HCT116 (cell line): ENCODE measurements around the gene HSD17B1. TPM values are rescaled to one million over a fixed set of nuclear protein-coding genes. Genes with fewer than 3 reads are reported as not detected.
A peak's percentile ranks its signal among the peaks of the same experiment; 100 is the strongest.

Source experiments
- ATAC-seq: fragments of 200-7000 bp; cut with Tn5 transposase; 2 replicates; pipeline ENCODE4 v1.9.1; 2020; ENCODE audit warnings: mild to moderate bottlenecking, moderate library complexity
- BruUV-seq: library from RNA; stranded (reverse); fragments of 400-500 nt; replicated peaks from 2 replicates; lab custom pipeline; 2021; lab: Mats Ljungman, UMichigan
- CTCF ChIA-PET: fragments of 300-600 bp; sonication (Branson Sonifier 250); formaldehyde crosslinking; loops from one replicate; lab custom pipeline; 2021; ENCODE audit warnings: antibody characterized with exemption; lab: Charles Lee
- POLR2A ChIA-PET: fragments of 300-600, 350-600 bp; sonication (Branson Sonifier 250); formaldehyde crosslinking; loops from one replicate; lab custom pipeline; 2021; ENCODE audit warnings: antibody characterized with exemption; lab: Charles Lee
- RAD21 ChIA-PET, 2 experiments: fragments of 300-600 bp; sonication (Branson Sonifier 250); formaldehyde crosslinking; loops; one replicate each; lab custom pipeline; 2023; ENCODE audit warnings: low total read pairs in 2 of 2; ENCODE audit not compliant: uncharacterized antibody in 2 of 2, unreplicated experiment in 2 of 2, low non-redundant PET in 1 of 2; lab: Charles Lee
- DNase-seq: peaks from one replicate; pipeline ENCODE4 v3.0.0-alpha.2; 2010; ENCODE audit warnings: low read depth, low spot score
- H2AFZ ChIP-seq: fragments of 200-600 bp; shearing (Covaris generic), sonication (generic); 2 replicates; pipeline ENCODE4 v1.6.1; 2017; ENCODE audit warnings: low read depth, mixed run types, mixed read lengths, antibody characterized with exemption, low read length; ENCODE audit not compliant: poor library complexity, severe bottlenecking
- H3K27ac ChIP-seq: 2 replicates; pipeline ENCODE4 v1.5.1; 2012; ENCODE audit warnings: low read depth, low read length
- H3K27me3 ChIP-seq: fragments of 200-600 bp; sonication (generic); 2 replicates; pipeline ENCODE4 v1.6.1; 2016; ENCODE audit warnings: mixed run types, low read length, mixed read lengths; ENCODE audit not compliant: insufficient read depth
- H3K36me3 ChIP-seq, 2 experiments: fragments of 200-500 bp in 1 of 2; fragments of 200-600 bp in 1 of 2; sonication (Bioruptor generic) in 1 of 2; sonication (generic) in 1 of 2; 2 replicates each; pipeline versions ENCODE4 v1.5.1 to v1.6.1; 2014 to 2016; ENCODE audit warnings: low read length in 2 of 2, inconsistent platforms in 1 of 2, mixed read lengths in 1 of 2, mixed run types in 1 of 2; ENCODE audit not compliant: insufficient read depth in 2 of 2, control insufficient read depth in 1 of 2
- H3K4me1 ChIP-seq, 2 experiments: fragments of 200-600 bp in 1 of 2; sonication (generic) in 1 of 2; 2 replicates each; pipeline versions ENCODE4 v1.5.1 to v1.6.1; 2012 to 2017; ENCODE audit warnings: low read length in 2 of 2, inconsistent platforms in 1 of 2, mild to moderate bottlenecking in 1 of 2, mixed read lengths in 1 of 2, mixed run types in 1 of 2, moderate library complexity in 1 of 2; ENCODE audit not compliant: insufficient read depth in 2 of 2, control insufficient read depth in 1 of 2
- H3K4me2 ChIP-seq: fragments of 200-600 bp; sonication (generic); 2 replicates; pipeline ENCODE4 v1.6.1; 2017; ENCODE audit warnings: mixed run types, low read length, mixed read lengths
- H3K4me3 ChIP-seq, 2 experiments: fragments of 200-600 bp in 1 of 2; sonication (generic) in 1 of 2; replicated peaks in 1 of 2; 2 replicates each; pipeline ENCODE4 v1.5.1; 2011 to 2016; ENCODE audit warnings: low read length in 2 of 2, control low read depth in 1 of 2, low read depth in 1 of 2, mild to moderate bottlenecking in 1 of 2, mixed read lengths in 1 of 2, mixed run types in 1 of 2
- H3K79me2 ChIP-seq: fragments of 200-600 bp; sonication (generic); 2 replicates; pipeline ENCODE4 v1.6.1; 2017; ENCODE audit warnings: mild to moderate bottlenecking, mixed run types, low read length, moderate library complexity, mixed read lengths; ENCODE audit not compliant: insufficient read depth
- H3K9ac ChIP-seq: fragments of 200-600 bp; sonication (generic); 2 replicates; pipeline ENCODE4 v1.6.1; 2016; ENCODE audit warnings: low read length, mixed read lengths
- H3K9me2 ChIP-seq: fragments of 200-600 bp; sonication (generic), shearing (Covaris generic); 2 replicates; pipeline ENCODE4 v1.6.1; 2017; ENCODE audit warnings: mixed run types, mild to moderate bottlenecking, moderate library complexity; ENCODE audit not compliant: insufficient read depth
- H3K9me3 ChIP-seq, 2 experiments: fragments of 200-500 bp in 1 of 2; fragments of 200-600 bp in 1 of 2; sonication (Bioruptor generic) in 1 of 2; sonication (generic) in 1 of 2; 2 replicates each; pipeline ENCODE4 v1.6.1; 2014 to 2017; ENCODE audit warnings: low read length in 2 of 2, mixed read lengths in 2 of 2, inconsistent platforms in 1 of 2, low read depth in 1 of 2, mild to moderate bottlenecking in 1 of 2, mixed run types in 1 of 2, moderate library complexity in 1 of 2; ENCODE audit not compliant: control insufficient read depth in 1 of 2, insufficient read depth in 1 of 2
- H4K20me1 ChIP-seq: fragments of 200-600 bp; sonication (generic), shearing (Covaris generic); 2 replicates; pipeline ENCODE4 v1.6.1; 2017; ENCODE audit warnings: mixed run types, mild to moderate bottlenecking, moderate library complexity; ENCODE audit not compliant: insufficient read depth
- ELF1 ChIP-seq: IDR thresholded peaks from 2 replicates; pipeline ENCODE4 v1.6.1; 2012; ENCODE audit warnings: low read depth, borderline replicate concordance
- EZH2 ChIP-seq: fragments of 200-600 bp; sonication (generic); IDR thresholded peaks from 2 replicates; pipeline ENCODE4 v1.6.1; 2017; ENCODE audit warnings: antibody characterized with exemption, mixed run types
- EZH2phosphoT487 ChIP-seq: fragments of 200-600 bp; IDR thresholded peaks from 2 replicates; pipeline ENCODE4 v1.6.1; 2018; ENCODE audit warnings: antibody characterized with exemption, borderline replicate concordance
- FOSL1 ChIP-seq: IDR thresholded peaks from 2 replicates; pipeline ENCODE4 v1.6.1; 2012; ENCODE audit warnings: low read depth
- JUND ChIP-seq: IDR thresholded peaks from 2 replicates; pipeline ENCODE4 v1.6.1; 2012
- POLR2A ChIP-seq: IDR thresholded peaks from 2 replicates; pipeline ENCODE4 v1.7.0; 2011; ENCODE audit warnings: borderline replicate concordance; ENCODE audit not compliant: insufficient read depth, insufficient read length; ENCODE audit errors: extremely low read depth
- RAD21 ChIP-seq: IDR thresholded peaks from 2 replicates; pipeline ENCODE4 v1.6.1; 2012; ENCODE audit warnings: low read depth, mild to moderate bottlenecking
- SIN3A ChIP-seq: IDR thresholded peaks from 2 replicates; pipeline ENCODE4 v1.6.1; 2012; ENCODE audit warnings: low read depth
- SP1 ChIP-seq: IDR thresholded peaks from 2 replicates; pipeline ENCODE4 v1.6.1; 2012; ENCODE audit warnings: low read depth
- SRF ChIP-seq: IDR thresholded peaks from 2 replicates; pipeline ENCODE4 v1.6.1; 2012; ENCODE audit warnings: low read depth
- ZBTB33 ChIP-seq: IDR thresholded peaks from 2 replicates; pipeline ENCODE4 v1.6.1; 2011; ENCODE audit warnings: mild to moderate bottlenecking, low read length, moderate library complexity; ENCODE audit not compliant: insufficient replicate concordance; ENCODE audit errors: extremely low read depth
- ZFX ChIP-seq: fragments of 450-650 bp; IDR thresholded peaks from 2 replicates; pipeline ENCODE4 v1.6.1; 2017
- intact Hi-C: fragments of 100-400 bp; cut with micrococcal nuclease; formaldehyde crosslinking; loops from 2 replicates; pipeline ENCODE4 v1.10.0; 2022
- total RNA-seq: library from RNA; stranded (reverse); gene quantifications from one replicate; pipeline ENCODE4 v1.2.1, GENCODE V29; 2021; ENCODE audit not compliant: unreplicated experiment
- TF ChIP-seq, protein P1 (sequence below): IDR thresholded peaks from 2 replicates; pipeline ENCODE4 v1.6.1; 2012
- TF ChIP-seq, protein P2 (sequence below), 3 experiments: fragments of 200-600 bp in 1 of 3; sonication (generic) in 1 of 3; IDR thresholded peaks in 2 of 3; conservative IDR thresholded peaks in 1 of 3; 2 replicates each; pipeline ENCODE4 v1.5.1; 2012 to 2017; ENCODE audit warnings: low read depth in 2 of 3, low read length in 2 of 3, antibody characterized with exemption in 1 of 3, borderline replicate concordance in 1 of 3, control low read depth in 1 of 3, mild to moderate bottlenecking in 1 of 3, mixed read lengths in 1 of 3, mixed run types in 1 of 3, moderate library complexity in 1 of 3; ENCODE audit not compliant: insufficient read depth in 1 of 3
- TF ChIP-seq, protein P3 (sequence below): IDR thresholded peaks from 2 replicates; pipeline ENCODE4 v1.6.1; 2012; ENCODE audit warnings: low read depth

Gene HSD17B1
- total RNA-seq, 1 experiment from 2014 or later: 1.4 TPM

DNA sequence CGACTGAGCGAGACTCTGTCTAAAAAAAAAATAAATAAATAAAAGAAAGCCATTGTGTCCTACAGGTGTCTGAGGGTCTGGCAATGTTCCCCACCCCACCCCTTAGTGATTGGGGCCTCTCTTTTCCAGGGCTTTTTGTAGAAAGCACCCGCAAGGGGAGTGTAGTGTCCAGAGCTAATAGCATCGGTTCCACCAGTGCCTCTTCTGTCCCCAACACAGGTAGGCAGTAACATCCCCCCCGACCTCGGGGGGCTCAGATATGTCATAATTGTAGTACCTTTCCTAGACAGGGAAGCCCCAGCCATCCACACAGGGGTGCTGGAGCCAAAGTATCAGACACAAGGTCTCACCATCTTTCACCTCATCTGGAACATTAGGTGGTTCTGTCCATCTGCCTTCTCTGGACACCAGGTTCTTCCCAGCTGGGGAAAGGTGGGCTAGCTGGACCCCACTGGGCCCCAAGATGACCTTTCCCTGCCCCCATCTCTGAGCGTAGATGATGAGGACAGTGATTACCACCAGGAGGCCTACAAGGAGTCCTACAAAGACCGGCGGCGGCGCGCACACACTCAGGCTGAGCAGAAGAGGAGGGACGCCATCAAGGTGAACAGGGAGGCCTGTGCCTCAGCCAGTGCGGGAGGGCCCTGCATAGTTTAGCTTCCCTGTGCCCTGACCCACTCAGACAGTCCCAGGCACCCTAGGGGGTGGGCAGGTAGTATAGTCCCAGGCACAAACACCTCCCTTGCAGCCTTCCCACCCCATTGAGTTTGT lies 15.8 kb downstream of the HSD17B1 start:
- ChIA-PET RAD21 (no interaction called here), POLR2A (interaction anchor here (1.2 kb wide), 2 partner anchors 8 to 10 kb away, joined by 3 to 7 read pairs; partner anchors contain the start of gene PSMC3IP), CTCF (interaction anchor here (1.4 to 1.9 kb wide), 2 partner anchors 8 to 10 kb away, joined by 5 read pairs; partner anchors contain the start of gene PSMC3IP)
- DNase-seq (no peak), ATAC-seq (no peak)
- Histone ChIP-seq H4K20me1 (peaks cover 7% of the 10 kb centered on the region; the same call in 1 of the 2 replicates), H3K4me1 (peaks cover 15 to 37% of the 10 kb centered on the region in 2 experiments), H3K9ac (no peak overlapping the region), H3K9me2 (no peaks in the 10 kb centered on the region), H3K27me3 (no peaks in the 10 kb centered on the region), H3K79me2 (peaks cover 60% of the 10 kb centered on the region), H3K4me2 (peak overlapping the region; percentile 99), H3K9me3 (no peaks in the 10 kb centered on the region), H2AFZ (no peak overlapping the region), H3K27ac (peak overlapping the region; percentile 16; the same call in 1 of the 2 replicates), H3K4me3 (no peak overlapping the region), H3K36me3 (peaks cover 50 to 68% of the 10 kb centered on the region in 2 experiments)
- no TSS peak for BruUV-seq
- TF ChIP-seq SIN3A: no peak
- no peak for TF ChIP-seq POLR2A
- TF ChIP-seq FOSL1: no peak
- TF ChIP-seq, protein P1, sequence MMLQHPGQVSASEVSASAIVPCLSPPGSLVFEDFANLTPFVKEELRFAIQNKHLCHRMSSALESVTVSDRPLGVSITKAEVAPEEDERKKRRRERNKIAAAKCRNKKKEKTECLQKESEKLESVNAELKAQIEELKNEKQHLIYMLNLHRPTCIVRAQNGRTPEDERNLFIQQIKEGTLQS: no peak
- TF ChIP-seq EZH2phosphoT487: no peak
- TF ChIP-seq, protein P2, sequence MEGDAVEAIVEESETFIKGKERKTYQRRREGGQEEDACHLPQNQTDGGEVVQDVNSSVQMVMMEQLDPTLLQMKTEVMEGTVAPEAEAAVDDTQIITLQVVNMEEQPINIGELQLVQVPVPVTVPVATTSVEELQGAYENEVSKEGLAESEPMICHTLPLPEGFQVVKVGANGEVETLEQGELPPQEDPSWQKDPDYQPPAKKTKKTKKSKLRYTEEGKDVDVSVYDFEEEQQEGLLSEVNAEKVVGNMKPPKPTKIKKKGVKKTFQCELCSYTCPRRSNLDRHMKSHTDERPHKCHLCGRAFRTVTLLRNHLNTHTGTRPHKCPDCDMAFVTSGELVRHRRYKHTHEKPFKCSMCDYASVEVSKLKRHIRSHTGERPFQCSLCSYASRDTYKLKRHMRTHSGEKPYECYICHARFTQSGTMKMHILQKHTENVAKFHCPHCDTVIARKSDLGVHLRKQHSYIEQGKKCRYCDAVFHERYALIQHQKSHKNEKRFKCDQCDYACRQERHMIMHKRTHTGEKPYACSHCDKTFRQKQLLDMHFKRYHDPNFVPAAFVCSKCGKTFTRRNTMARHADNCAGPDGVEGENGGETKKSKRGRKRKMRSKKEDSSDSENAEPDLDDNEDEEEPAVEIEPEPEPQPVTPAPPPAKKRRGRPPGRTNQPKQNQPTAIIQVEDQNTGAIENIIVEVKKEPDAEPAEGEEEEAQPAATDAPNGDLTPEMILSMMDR (IDR thresholded peaks at IDR 0.05 in 2 of 3, conservative IDR thresholded peaks at IDR 0.05 in 1 of 3; ENCODE audit: borderline replicate concordance in 1 of 3, insufficient read depth in 1 of 3, low read depth in 2 of 3, low read length in 2 of 3): no peak
- no peak for TF ChIP-seq EZH2
- no peak for TF ChIP-seq ELF1
- no peak for TF ChIP-seq RAD21
- TF ChIP-seq JUND: no peak
- no peak for TF ChIP-seq SP1
- no peak for TF ChIP-seq ZFX
- TF ChIP-seq SRF: no peak
- TF ChIP-seq ZBTB33: no peak
- TF ChIP-seq, protein P3, sequence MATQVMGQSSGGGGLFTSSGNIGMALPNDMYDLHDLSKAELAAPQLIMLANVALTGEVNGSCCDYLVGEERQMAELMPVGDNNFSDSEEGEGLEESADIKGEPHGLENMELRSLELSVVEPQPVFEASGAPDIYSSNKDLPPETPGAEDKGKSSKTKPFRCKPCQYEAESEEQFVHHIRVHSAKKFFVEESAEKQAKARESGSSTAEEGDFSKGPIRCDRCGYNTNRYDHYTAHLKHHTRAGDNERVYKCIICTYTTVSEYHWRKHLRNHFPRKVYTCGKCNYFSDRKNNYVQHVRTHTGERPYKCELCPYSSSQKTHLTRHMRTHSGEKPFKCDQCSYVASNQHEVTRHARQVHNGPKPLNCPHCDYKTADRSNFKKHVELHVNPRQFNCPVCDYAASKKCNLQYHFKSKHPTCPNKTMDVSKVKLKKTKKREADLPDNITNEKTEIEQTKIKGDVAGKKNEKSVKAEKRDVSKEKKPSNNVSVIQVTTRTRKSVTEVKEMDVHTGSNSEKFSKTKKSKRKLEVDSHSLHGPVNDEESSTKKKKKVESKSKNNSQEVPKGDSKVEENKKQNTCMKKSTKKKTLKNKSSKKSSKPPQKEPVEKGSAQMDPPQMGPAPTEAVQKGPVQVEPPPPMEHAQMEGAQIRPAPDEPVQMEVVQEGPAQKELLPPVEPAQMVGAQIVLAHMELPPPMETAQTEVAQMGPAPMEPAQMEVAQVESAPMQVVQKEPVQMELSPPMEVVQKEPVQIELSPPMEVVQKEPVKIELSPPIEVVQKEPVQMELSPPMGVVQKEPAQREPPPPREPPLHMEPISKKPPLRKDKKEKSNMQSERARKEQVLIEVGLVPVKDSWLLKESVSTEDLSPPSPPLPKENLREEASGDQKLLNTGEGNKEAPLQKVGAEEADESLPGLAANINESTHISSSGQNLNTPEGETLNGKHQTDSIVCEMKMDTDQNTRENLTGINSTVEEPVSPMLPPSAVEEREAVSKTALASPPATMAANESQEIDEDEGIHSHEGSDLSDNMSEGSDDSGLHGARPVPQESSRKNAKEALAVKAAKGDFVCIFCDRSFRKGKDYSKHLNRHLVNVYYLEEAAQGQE: no peak
- intact Hi-C loops: no loop called here
